Measurements from ENCODE around the gene CCDC33.
"Not testable (repeated sequence)": the region's sequence is repeated elsewhere in the genome, so short reads cannot be mapped to it uniquely, and the experiment has no call there.

Gene CCDC33

GRCh38 chr15:74359376-74359775 is 123.2 kb downstream of the CCDC33 start:
- DNase-seq: not testable (repeated sequence)

GRCh38 chr15:74360855-74361254 is 124.7 kb downstream of the CCDC33 start:
- DNase-seq: not testable (repeated sequence)

GRCh38 chr15:74362482-74362881 is 126.4 kb downstream of the CCDC33 start:
- no peak for DNase-seq

- no peak for DNase-seq
Measured at GRCh38 chr15:74364936-74365597, 128.9 kb downstream of the CCDC33 start.

- no peak for DNase-seq
Measured at GRCh38 chr15:74365598-74366445, 129.7 kb downstream of the CCDC33 start.

- no peak for DNase-seq
Measured at GRCh38 chr15:74367296-74367854, 131.2 kb downstream of the CCDC33 start, which contains the start of gene CYP11A1. TSS of gene CYP11A1 (minus strand) at chr15:74367646. CDS start at chr15:74367585, 61 bp downstream.

GRCh38 chr15:74368121-74368520 is 132.0 kb downstream of the CCDC33 start:
- DNase-seq: no peak

- no peak for DNase-seq
Measured at GRCh38 chr15:74369084-74369745, 133.1 kb downstream of the CCDC33 start.

GRCh38 chr15:74369756-74370155 is 133.6 kb downstream of the CCDC33 start:
- DNase-seq: no peak

- DNase-seq: no peak
Measured at GRCh38 chr15:74370471-74370870, 134.3 kb downstream of the CCDC33 start.

GRCh38 chr15:74373056-74373650 is 137.0 kb downstream of the CCDC33 start:
- no peak for DNase-seq

GRCh38 chr15:74373731-74374647 is 137.9 kb downstream of the CCDC33 start:
- DNase-seq: peak in 54 of 56 donors; percentile 35 to 91 (median 72)

GRCh38 chr15:74374648-74375302 is 138.6 kb downstream of the CCDC33 start:
- no peak for DNase-seq

GRCh38 chr15:74375303-74375693 is 139.2 kb downstream of the CCDC33 start:
- DNase-seq: peak in 44 of 56 donors; percentile 12 to 86 (median 46)

- no peak for DNase-seq
Measured at GRCh38 chr15:74376226-74376625, 140.1 kb downstream of the CCDC33 start.

- no peak for DNase-seq
Measured at GRCh38 chr15:74376825-74377581, 140.9 kb downstream of the CCDC33 start.

GRCh38 chr15:74377831-74378766 is 142.0 kb downstream of the CCDC33 start:
- DNase-seq: no peak

GRCh38 chr15:74378848-74379247 is 142.7 kb downstream of the CCDC33 start:
- no peak for DNase-seq
